A204.1 (cell line): ENCODE results near the gene CHST15.

Source experiments
- FAIRE-seq: peaks from 2 replicates; lab custom pipeline; 2012; peaks lifted over from hg19 to GRCh38; lab: Jason Lieb, UNC

The CHST15 gene

GRCh38 chr10:124092860-124093773 lies at the start of gene CHST15:
CHST15 (minus strand) TSS chr10:124093598; CDS start chr10:124046212, 47,386 bp downstream.
- FAIRE-seq: no peak

- FAIRE-seq: no peak
Measured at GRCh38 chr10:124142960-124143359, 49.6 kb upstream of the CHST15 start.

- no peak for FAIRE-seq
Measured at GRCh38 chr10:124142006-124142739, 48.8 kb upstream of the CHST15 start.

- FAIRE-seq: no peak
Measured at GRCh38 chr10:124138883-124139348, 45.5 kb upstream of the CHST15 start.

GRCh38 chr10:124138195-124138882 lies 44.9 kb upstream of the CHST15 start:
- no peak for FAIRE-seq

GRCh38 chr10:124134251-124134893 lies 41.0 kb upstream of the CHST15 start:
- no peak for FAIRE-seq

GRCh38 chr10:124132876-124133275 lies 39.5 kb upstream of the CHST15 start:
- no peak for FAIRE-seq

GRCh38 chr10:124132306-124132705 lies 38.9 kb upstream of the CHST15 start:
- no peak for FAIRE-seq

- FAIRE-seq: no peak
Measured at GRCh38 chr10:124131172-124131571, 37.8 kb upstream of the CHST15 start.

GRCh38 chr10:124130198-124130900 lies 37.0 kb upstream of the CHST15 start:
- no peak for FAIRE-seq

GRCh38 chr10:124129471-124129870 lies 36.1 kb upstream of the CHST15 start:
- FAIRE-seq: no peak

- FAIRE-seq: no peak
Measured at GRCh38 chr10:124128811-124129145, 35.4 kb upstream of the CHST15 start.

- no peak for FAIRE-seq
Measured at GRCh38 chr10:124127965-124128810, 34.8 kb upstream of the CHST15 start.

GRCh38 chr10:124127563-124127962 lies 34.2 kb upstream of the CHST15 start:
- FAIRE-seq: no peak

GRCh38 chr10:124126983-124127385 lies 33.6 kb upstream of the CHST15 start:
- FAIRE-seq: no peak

GRCh38 chr10:124126145-124126982 lies 33.0 kb upstream of the CHST15 start:
- no peak for FAIRE-seq

- FAIRE-seq: no peak
Measured at GRCh38 chr10:124125305-124126116, 32.1 kb upstream of the CHST15 start.

GRCh38 chr10:124124769-124125161 lies 31.4 kb upstream of the CHST15 start:
- FAIRE-seq: no peak
